Measurements from ENCODE around the gene ILKAP.
A peak's percentile ranks its signal among the peaks of the same experiment; 100 is the strongest.
"Not testable (repeated sequence)": the region's sequence is repeated elsewhere in the genome, so short reads cannot be mapped to it uniquely, and the experiment has no call there.

Gene ILKAP

DNA sequence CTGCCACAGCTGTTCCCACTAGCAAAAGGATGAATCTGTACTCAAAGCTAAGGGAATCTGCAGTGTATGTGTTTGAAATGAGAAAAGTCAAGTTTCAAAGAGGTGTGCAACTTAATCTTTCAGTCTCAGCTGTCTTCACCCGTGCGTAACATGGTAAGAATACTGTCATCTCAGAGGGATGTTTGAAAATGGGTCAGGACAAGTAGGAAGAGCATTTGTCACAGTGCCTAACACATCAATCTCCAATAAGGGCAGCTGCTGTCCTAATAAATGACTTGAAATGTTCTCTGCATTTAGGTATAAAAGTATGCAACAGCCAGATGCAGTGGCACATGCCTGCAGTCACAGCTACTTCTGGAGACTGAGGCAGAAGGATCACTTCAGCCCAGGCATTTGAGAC is 13.1 kb downstream of the ILKAP start:
- CTCF ChIA-PET: no interaction called here
- Mint-ChIP-seq H3K27ac (no peak overlapping the region), H3K4me3 (no peak overlapping the region), H3K36me3 (peaks cover 58% of the 10 kb centered on the region), H3K4me1 (no peaks in the 10 kb centered on the region), H3K27me3 (no peaks in the 10 kb centered on the region), H3K9me3 (no peaks in the 10 kb centered on the region)
- DNase-seq: no peak

GRCh38 chr2:238187618-238188548 is 15.6 kb downstream of the ILKAP start:
- Mint-ChIP-seq H3K9me3 (no peaks in the 10 kb centered on the region), H3K36me3 (peaks cover 64% of the 10 kb centered on the region), H3K4me3 (no peak overlapping the region), H3K27ac (no peak overlapping the region), H3K27me3 (no peaks in the 10 kb centered on the region), H3K4me1 (peaks cover 5% of the 10 kb centered on the region)
- no peak for DNase-seq
- CTCF ChIA-PET: interaction anchor here (0.9 kb wide), 1 partner anchor 15 kb away, joined by 3 read pairs; no protein-coding TSS in a partner anchor

DNA sequence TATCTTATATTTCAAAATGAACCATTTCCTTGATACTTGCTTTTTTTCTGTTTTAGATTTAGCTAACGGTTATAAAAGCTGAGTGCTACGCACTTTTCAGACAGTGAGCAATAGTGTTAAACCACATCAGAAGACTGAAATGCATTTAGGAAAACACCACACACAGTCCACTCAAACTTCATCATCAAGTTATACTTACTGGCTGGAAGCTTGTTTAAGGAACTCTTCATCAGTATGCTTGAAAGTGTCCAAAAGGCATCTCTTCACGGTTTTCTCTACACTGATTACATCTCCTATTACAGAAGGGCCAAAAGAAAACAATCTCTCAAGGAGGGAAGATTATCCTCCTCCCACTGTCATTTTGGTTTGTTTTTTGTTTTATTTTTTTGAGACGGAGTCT is 19.7 kb downstream of the ILKAP start:
- DNase-seq: no peak
- no peaks in the 10 kb centered on the region for H3K27me3 Mint-ChIP-seq
- no peak overlapping the region for H3K27ac Mint-ChIP-seq
- H3K4me3 Mint-ChIP-seq: no peak overlapping the region
- peaks cover 65% of the 10 kb centered on the region for H3K36me3 Mint-ChIP-seq
- CTCF ChIA-PET: no interaction called here
- H3K4me1 Mint-ChIP-seq: peaks cover 5% of the 10 kb centered on the region
- no peaks in the 10 kb centered on the region for H3K9me3 Mint-ChIP-seq

DNA sequence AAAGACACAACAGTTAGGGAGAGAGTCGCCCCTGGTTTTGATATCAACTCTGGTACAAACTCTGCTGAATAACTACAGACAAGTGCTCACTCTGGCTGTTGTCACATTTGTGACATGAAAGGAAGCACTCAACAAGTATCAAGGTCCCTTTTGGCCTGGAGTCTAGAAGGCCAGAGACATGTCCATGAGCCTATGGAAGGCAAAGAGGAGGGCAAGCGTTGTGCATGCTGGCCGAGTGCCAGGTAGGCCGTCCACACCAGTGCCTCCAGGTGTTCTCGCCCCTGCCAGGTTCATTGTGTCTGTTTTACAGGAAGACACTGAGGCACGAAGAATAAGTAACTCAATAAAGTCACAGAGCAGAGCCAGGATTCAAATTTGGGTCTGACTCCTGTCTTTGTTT is 21.1 kb downstream of the ILKAP start:
- H3K4me1 Mint-ChIP-seq: peaks cover 5% of the 10 kb centered on the region
- H3K4me3 Mint-ChIP-seq: no peak overlapping the region
- no peak overlapping the region for H3K27ac Mint-ChIP-seq
- no peaks in the 10 kb centered on the region for H3K9me3 Mint-ChIP-seq
- peaks cover 61% of the 10 kb centered on the region for H3K36me3 Mint-ChIP-seq
- CTCF ChIA-PET: no interaction called here
- no peaks in the 10 kb centered on the region for H3K27me3 Mint-ChIP-seq
- DNase-seq: no peak

GRCh38 chr2:238180554-238180953 is 22.9 kb downstream of the ILKAP start:
- Mint-ChIP-seq H3K9me3 (no peaks in the 10 kb centered on the region), H3K4me3 (no peak overlapping the region), H3K27ac (no peak overlapping the region), H3K36me3 (peaks cover 65% of the 10 kb centered on the region), H3K4me1 (peaks cover 5% of the 10 kb centered on the region), H3K27me3 (no peaks in the 10 kb centered on the region)
- CTCF ChIA-PET: interaction anchor here (1.1 kb wide), 1 partner anchor 83 kb away, joined by 3 read pairs; no protein-coding TSS in a partner anchor
- no peak for DNase-seq

GRCh38 chr2:238176613-238177012 is 26.9 kb downstream of the ILKAP start:
- CTCF ChIA-PET: interaction anchor here (1.1 to 2.2 kb wide), 2 partner anchors 87 to 709 kb away, joined by 3 to 6 read pairs; no protein-coding TSS in a partner anchor
- peaks cover 63% of the 10 kb centered on the region for H3K36me3 Mint-ChIP-seq
- DNase-seq: no peak
- no peaks in the 10 kb centered on the region for H3K27me3 Mint-ChIP-seq
- H3K4me1 Mint-ChIP-seq: no peaks in the 10 kb centered on the region
- no peak overlapping the region for H3K27ac Mint-ChIP-seq
- no peaks in the 10 kb centered on the region for H3K9me3 Mint-ChIP-seq
- no peak overlapping the region for H3K4me3 Mint-ChIP-seq

DNA sequence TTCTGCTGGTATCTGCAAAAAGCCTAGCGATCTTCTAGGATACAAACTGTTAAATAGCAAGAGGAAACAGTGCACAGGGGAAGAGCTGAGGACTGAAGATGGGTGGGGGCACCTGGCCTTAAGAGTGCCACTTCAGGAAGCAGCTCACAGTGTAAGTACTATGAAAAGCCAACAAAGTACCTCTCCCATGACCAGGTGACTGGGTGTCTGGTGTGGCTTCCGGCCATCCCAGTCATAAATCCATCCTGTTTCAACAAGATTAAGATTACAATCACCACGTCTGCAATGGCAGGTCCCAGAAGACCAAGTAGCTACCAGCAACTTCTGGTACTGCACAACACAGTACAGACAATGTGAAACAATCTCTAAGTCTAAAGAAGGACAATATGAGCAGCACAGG is 28.8 kb downstream of the ILKAP start:
- CTCF ChIA-PET: interaction anchor here (0.6 kb wide), 1 partner anchor 318 kb away, joined by 4 read pairs; no protein-coding TSS in a partner anchor
- H3K4me1 Mint-ChIP-seq: no peaks in the 10 kb centered on the region
- no peak overlapping the region for H3K27ac Mint-ChIP-seq
- no peaks in the 10 kb centered on the region for H3K9me3 Mint-ChIP-seq
- DNase-seq: no peak
- H3K4me3 Mint-ChIP-seq: no peak overlapping the region
- H3K36me3 Mint-ChIP-seq: peaks cover 60% of the 10 kb centered on the region
- no peaks in the 10 kb centered on the region for H3K27me3 Mint-ChIP-seq

DNA sequence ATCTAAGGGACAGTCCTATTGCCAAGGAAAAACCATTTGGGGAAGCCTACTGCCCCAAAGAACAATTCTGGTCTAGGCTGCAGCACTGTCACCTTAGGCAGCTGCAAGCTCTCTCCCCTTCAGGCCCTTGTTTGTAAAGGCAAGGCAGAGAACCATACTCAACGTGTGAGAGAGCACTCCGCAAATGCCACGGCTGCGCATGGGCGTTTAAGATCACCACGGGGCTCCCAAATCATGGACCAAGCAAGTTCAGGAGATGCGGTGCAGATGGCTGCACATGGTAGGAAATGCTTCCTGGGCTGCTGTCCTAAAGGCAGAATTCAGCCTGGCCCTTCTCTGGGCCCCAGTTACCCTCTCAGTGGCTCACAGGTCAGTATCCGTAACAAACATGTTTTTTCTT is 29.2 kb downstream of the ILKAP start:
- Mint-ChIP-seq H3K27ac (no peak overlapping the region), H3K27me3 (no peaks in the 10 kb centered on the region), H3K4me1 (no peaks in the 10 kb centered on the region), H3K36me3 (peaks cover 58% of the 10 kb centered on the region), H3K4me3 (no peak overlapping the region), H3K9me3 (no peaks in the 10 kb centered on the region)
- CTCF ChIA-PET: interaction anchor here (0.6 kb wide), 1 partner anchor 318 kb away, joined by 4 read pairs; no protein-coding TSS in a partner anchor
- DNase-seq: no peak

DNA sequence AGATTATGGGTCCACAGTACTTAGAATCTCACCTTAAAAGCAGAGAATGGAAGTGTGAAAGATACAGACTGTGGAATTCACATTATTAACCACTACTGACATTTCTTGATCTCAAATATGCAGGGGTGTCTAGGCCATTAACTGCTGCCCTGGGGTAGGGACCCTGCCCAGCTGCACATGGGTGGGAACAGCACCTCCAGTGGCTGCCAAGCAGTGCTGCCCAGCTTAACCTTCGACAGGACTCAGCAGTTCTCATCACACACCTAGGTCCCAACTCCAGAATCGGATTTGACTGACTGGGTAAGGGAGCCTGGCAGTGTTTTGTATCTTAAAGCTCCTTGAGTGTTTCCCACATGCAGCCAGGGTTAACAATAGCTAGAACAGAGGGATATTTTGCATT is 29.8 kb downstream of the ILKAP start:
- H3K27ac Mint-ChIP-seq: no peak overlapping the region
- no peak for DNase-seq
- no peak overlapping the region for H3K4me3 Mint-ChIP-seq
- H3K36me3 Mint-ChIP-seq: peaks cover 57% of the 10 kb centered on the region
- H3K9me3 Mint-ChIP-seq: no peaks in the 10 kb centered on the region
- H3K27me3 Mint-ChIP-seq: no peaks in the 10 kb centered on the region
- CTCF ChIA-PET: interaction anchor here (0.8 kb wide), 1 partner anchor 315 kb away, joined by 3 read pairs; no protein-coding TSS in a partner anchor
- H3K4me1 Mint-ChIP-seq: no peaks in the 10 kb centered on the region

DNA sequence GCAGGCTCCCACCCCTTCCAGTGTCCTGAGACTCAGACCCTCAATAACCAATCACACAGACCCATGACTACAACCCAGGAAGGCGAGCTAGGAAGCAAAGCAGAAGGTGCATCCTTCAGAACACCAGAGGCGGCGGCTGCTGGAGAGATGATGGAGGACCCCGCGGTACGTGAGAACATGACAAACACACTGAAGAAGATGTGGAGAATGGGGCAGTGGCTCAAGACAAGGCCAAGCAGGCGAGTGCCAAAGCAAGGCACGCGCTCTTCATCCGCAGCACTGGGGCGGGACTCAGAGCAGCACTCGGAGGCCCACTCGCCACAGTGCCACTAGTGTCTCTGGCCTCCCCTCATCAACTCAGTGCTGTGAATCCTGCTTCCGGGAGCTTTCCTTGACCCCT is 31.1 kb downstream of the ILKAP start:
- Mint-ChIP-seq H3K4me1 (no peaks in the 10 kb centered on the region), H3K27me3 (no peaks in the 10 kb centered on the region), H3K4me3 (no peak overlapping the region), H3K27ac (peak overlapping the region; percentile 45), H3K36me3 (peaks cover 51% of the 10 kb centered on the region), H3K9me3 (no peaks in the 10 kb centered on the region)
- CTCF ChIA-PET: no interaction called here
- no peak for DNase-seq

- DNase-seq: no peak
- Mint-ChIP-seq H3K27ac (no peak overlapping the region), H3K27me3 (no peaks in the 10 kb centered on the region), H3K9me3 (no peaks in the 10 kb centered on the region), H3K36me3 (peaks cover 45% of the 10 kb centered on the region), H3K4me3 (no peak overlapping the region), H3K4me1 (no peaks in the 10 kb centered on the region)
- CTCF ChIA-PET: interaction anchor here (0.6 kb wide), 1 partner anchor 314 kb away, joined by 3 read pairs; no protein-coding TSS in a partner anchor
Observed at GRCh38 chr2:238171575-238172187, 31.8 kb downstream of the ILKAP start.

DNA sequence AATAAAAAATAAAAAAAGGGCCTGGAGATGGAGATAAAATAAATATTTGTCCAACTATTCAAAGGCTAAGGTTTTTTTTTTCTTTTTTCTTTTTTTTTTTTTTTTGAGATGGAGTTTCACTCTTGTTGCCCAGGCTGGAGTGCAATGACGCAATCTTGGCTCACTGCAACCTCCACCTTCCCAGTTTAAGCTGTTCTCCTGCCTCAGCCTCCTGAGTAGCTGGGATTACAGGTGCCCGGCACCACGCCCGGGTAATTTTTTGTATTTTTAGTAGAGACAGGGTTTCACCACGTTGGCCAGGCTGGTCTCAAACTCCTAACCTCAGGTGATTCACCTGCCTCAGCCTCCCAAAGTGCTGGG is 32.4 kb downstream of the ILKAP start:
- CTCF ChIA-PET, H3K27ac Mint-ChIP-seq, H3K27me3 Mint-ChIP-seq, H3K4me1 Mint-ChIP-seq, DNase-seq, H3K4me3 Mint-ChIP-seq, H3K9me3 Mint-ChIP-seq: not testable (repeated sequence)
- H3K36me3 Mint-ChIP-seq: peaks cover 40% of the 10 kb centered on the region

DNA sequence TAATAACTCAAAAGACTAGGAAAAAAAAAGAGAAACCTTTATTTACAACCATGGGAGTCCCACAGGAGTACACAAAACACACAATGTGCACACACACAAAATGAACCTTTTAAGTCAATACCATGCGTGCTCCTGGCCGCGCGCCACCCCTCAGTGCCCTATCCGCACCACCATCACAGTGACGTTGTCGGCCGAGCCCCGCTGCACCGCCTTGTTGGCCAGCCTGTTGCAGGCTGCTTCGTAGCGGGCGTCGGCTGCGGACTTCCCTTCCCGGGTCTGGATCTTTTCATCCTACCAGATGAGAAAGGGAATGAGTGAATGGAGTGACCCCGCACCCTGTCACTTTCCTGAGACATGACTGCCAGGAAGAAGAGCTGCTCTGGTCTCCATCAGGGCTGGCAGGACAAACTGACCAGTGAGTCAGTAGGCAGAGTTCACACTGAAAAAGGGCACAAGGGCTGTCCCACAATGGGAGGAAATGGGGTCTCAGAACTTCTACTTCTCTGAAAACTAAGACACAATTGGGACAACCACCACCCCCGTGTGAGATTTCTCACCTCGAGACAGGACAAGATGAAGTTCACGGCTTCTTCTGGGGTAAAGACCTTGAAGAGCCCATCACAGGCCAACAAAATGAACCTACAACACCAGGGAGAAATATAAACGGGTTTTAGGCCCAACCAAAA is 33.0 kb downstream of the ILKAP start:
- Mint-ChIP-seq H3K4me3 (no peak overlapping the region), H3K27ac (peak overlapping the region; percentile 28), H3K4me1 (no peaks in the 10 kb centered on the region), H3K36me3 (peaks cover 37% of the 10 kb centered on the region), H3K27me3 (peaks cover 7% of the 10 kb centered on the region), H3K9me3 (no peaks in the 10 kb centered on the region)
- DNase-seq: no peak
- CTCF ChIA-PET: no interaction called here

DNA sequence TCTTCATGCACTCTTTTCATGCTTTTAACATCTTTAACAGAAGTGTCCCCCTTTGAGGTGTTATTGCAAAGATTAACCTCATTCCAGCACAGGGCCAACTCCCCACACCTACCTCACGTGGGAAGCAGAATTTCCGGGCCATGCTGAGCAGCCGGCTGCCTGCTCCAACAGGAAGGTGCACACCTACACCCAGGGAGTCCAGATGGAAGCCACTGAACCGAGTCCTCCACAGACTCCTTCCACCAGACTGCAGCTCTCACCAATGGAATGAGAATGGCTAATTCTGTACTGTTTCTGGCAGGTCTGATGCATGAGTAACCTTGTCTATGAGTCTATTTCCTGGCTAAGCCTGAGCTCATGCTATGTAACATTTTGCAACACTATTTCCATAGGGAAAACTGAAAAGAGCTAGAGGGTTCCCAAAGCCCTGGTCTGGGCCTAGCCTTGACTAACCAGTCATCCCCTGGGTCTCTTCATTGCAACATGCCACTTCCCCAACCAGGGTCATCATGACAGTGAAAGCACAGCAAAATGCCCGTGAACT is 33.7 kb downstream of the ILKAP start:
- Mint-ChIP-seq H3K27ac (peak overlapping the region; percentile 30), H3K36me3 (peaks cover 36% of the 10 kb centered on the region), H3K4me3 (no peak overlapping the region), H3K4me1 (peaks cover 5% of the 10 kb centered on the region), H3K9me3 (no peaks in the 10 kb centered on the region), H3K27me3 (peaks cover 15% of the 10 kb centered on the region)
- no peak for DNase-seq
- CTCF ChIA-PET: no interaction called here

Data from activated naive CD4-positive, alpha-beta T cell treated with anti-CD3 and anti-CD28 coated beads, Interleukin-2, amount 10 ng/mL, durations not matched to agents 7 days and 5 days (primary cell).